GM21528 (cell line): ENCODE data around the gene C1QBP.
"Not testable (repeated sequence)": the region's sequence is repeated elsewhere in the genome, so short reads cannot be mapped to it uniquely, and the experiment has no call there.

Experiments used
- ATAC-seq: cut with Tn5 transposase; IDR thresholded peaks from one replicate; pipeline ENCODE4 v1.9.1; 2021; ENCODE audit warnings: mild to moderate bottlenecking, moderate library complexity; ENCODE audit not compliant: unreplicated experiment, low FRiP score

C1QBP gene

GRCh38 chr17:5434984-5435383 lies 4.0 kb downstream of the C1QBP start:
- ATAC-seq, result no peak

GRCh38 chr17:5431949-5432556 lies 6.9 kb downstream of the C1QBP start:
- no peak for ATAC-seq

DNA sequence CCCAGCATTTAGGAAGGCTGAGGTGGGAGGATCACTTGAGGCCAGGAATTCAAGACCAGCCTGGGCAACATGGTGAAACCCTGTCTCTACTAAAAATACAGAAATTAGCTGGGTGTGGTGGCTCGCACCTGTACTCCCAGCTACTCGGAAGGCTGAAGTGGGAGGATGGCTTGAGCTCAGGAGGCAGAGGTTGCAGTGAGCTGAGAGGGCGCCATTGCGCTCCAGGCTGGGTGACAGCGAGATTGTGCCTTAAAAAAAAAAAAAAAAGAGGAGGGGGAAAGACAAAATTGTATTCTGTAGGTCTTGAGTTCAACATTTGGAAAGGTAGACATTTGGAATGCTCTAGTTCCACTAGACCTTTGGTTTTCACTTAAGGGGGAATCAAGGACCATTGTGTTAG lies 7.7 kb downstream of the C1QBP start:
- ATAC-seq, result not testable (repeated sequence)

- no peak for ATAC-seq
These were observed 8.4 kb downstream of the C1QBP start for GRCh38 chr17:5430413-5430999.

- no peak for ATAC-seq
These were observed 9.6 kb downstream of the C1QBP start for GRCh38 chr17:5429191-5429887.

GRCh38 chr17:5425826-5426225 lies 13.1 kb downstream of the C1QBP start:
- ATAC-seq, result no peak

GRCh38 chr17:5424909-5425308 lies 14.0 kb downstream of the C1QBP start:
- ATAC-seq, result no peak

DNA sequence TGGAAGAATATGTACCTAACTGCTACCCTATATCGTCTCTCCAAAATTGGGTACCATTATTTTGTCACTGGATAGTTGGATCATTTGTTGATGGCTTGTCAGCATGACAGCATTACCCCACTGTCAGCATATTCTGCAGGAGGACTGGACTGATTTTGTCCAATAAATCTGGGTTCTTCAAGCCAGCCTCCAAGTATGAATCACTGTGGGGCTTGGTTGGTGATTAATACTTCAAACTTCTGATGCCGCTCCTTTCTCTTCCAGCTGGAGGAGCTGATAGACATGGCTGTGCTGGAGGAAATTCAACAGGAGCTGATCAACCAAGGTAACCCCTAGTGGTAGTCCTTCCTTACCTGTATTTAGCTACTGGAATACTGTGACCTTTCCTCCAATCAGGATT lies 16.4 kb downstream of the C1QBP start:
- no peak for ATAC-seq

DNA sequence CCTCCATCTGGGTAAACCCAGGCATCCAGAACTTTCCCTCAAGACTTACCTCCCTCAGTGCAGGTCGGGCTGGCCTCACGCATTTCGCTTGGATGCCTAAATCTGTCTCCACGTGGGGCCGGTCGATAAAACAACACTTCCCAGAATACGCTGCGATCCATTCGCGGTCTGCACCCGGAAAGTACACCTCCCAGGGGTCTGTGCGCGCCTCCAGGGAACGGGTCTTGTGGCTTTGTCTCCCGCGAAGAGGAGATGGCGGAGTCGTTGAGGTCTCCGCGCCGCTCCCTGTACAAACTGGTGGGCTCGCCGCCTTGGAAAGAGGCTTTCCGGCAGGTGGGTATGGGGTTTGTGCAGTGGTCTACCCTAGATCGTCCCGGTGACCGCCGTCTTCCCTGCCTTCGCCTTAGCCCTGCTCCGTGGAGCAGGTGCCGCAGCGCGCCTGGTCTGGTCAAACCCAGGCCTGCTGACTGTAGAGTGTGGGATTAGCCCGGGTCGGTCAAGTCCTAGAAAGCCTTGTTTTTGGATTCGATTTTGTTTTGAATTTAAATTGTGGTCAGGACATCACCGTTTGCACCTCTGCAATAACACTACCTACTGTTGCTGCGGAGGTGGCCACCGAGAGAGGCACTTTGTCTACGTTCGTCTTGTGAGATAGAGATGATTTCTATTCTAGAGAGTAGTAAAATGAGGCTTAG lies 18.8 kb downstream of the C1QBP start, which contains the start of gene RPAIN:
Gene RPAIN, plus strand, starts transcription at position 224 of the 695 bp plus-strand sequence. Its CDS starts 29 bp downstream, at position 253.
- ATAC-seq, result peak; percentile 53

DNA sequence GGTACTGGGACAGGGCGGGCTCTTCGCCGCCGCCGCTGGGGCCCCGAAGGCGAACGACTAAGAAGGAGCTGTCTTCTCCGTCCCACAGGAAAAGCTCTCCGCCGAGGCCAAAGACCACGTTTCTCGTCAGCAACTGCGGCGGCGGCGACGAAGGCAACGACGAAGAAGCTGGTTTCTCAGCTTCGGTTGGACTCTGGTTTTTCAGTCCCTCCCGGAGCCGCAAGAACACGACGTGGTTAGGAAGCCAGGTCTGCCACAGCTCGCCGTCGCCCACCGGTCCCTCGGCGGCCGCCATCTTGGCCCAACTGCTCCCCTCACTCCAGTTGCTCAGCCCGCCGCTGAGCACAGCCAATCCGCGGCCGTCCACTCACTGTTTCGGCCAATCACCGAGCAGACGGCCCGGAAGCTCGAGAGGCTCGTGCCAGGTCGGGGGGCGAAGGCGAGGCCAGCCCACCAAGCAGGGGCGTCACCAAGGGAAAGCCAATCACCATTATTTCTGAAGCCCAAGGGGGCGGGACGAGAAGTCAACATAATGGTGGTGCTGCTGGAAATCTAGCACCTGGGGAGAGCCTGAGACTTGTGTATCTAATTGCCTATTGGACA lies 19.5 kb downstream of the C1QBP start, which contains the start of gene NUP88:
Gene NUP88, minus strand, starts transcription at position 307 of the 603 bp plus-strand sequence. Its CDS starts 12 bp downstream, at position 295.
- ATAC-seq, result peak; percentile 88

- ATAC-seq, result peak; percentile 38
These were observed 20.0 kb downstream of the C1QBP start for GRCh38 chr17:5418858-5419355.

DNA sequence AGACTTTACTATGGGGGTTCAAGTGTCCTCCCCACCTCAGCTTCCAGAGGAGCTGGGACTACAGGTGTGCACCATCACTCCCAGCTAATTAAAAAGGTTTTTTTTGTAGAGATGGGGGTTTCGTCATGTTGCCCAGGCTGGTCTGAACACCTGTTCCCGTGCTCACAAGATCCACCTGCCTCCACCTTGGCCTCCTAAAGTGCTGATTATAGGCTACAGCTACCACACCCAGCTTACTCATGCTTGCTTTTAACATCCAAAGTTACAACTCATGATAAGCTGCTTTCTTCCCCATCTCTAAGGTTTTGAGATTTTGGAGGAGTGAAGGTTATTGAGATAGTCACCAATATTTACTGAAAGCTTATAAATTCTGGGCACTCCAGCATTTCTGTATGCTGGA lies 22.1 kb downstream of the C1QBP start:
- ATAC-seq, result no peak

DNA sequence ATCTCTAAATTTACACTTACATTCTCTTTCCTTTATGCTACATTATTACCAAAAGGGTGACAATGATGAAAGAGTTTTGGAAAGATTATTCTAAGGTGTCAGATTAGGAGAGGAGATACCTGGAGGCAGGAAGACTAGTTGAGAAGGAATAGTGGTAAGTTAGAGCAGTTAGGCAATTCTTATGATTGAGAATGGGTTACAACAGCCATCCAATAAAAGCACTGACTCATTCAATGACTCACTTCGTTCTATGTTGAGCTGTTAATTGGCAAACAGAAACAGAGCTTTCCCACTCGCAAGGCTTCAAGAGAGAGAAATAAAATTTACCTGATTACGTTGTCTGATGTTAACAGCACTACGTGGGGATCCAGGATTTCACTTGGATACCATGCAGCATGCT lies 25.3 kb downstream of the C1QBP start:
- no peak for ATAC-seq

- ATAC-seq, result no peak
These were observed 28.2 kb downstream of the C1QBP start for GRCh38 chr17:5410594-5411272.

- no peak for ATAC-seq
These were observed 30.8 kb downstream of the C1QBP start for GRCh38 chr17:5408186-5408585.

DNA sequence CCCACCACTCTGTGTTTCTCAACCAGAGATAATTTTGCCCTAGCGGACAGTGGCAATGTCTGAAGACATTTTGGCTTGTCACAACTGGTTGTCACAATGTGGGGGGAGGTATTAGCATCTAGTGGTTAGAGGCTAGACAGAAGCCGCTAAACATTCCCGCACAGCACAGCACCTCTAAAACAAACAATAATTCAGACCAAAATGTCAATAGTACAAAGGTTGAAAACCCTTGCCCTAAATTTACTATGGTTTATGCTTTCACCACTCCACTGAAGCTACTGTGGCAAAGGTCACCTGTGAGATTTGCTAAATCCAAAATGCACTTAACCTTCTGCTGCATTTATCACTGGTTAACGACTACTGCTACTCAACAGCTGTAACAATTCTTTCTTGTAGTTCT lies 33.6 kb downstream of the C1QBP start:
- no peak for ATAC-seq

- no peak for ATAC-seq
These were observed 39.2 kb downstream of the C1QBP start for GRCh38 chr17:5399767-5400166.

DNA sequence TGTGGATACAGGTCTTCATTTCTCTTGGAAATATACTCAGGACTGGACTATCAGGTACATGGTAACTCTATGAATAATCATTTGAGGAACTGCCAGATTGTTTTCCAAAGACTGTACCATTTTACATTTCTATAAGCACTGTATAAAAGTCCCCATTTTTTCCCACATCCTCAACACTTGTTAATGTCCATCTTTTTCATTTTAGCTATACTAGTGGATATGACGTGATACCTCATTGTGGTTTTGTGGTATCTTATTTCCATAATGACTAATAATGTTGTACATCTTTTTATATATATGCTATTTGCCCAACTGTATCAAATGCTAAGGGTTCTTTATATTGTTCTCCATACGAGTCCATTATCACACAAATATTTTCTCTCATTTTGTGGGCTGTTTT lies 42.3 kb downstream of the C1QBP start:
- no peak for ATAC-seq

- ATAC-seq, result no peak
These were observed 47.3 kb downstream of the C1QBP start for GRCh38 chr17:5391678-5392077.
